Measurements from ENCODE around the gene IQCK.

GRCh38 chr16:19810817-19811731 lies 93.0 kb downstream of the IQCK start:
- TF ChIP-seq CTCF (IDR thresholded peaks at IDR 0.05) (no peak), POLR2A (IDR thresholded peaks at IDR 0.05) (no peak)
